Right lobe of liver (tissue), 6 donors: ENCODE measurements around the gene SMIM22. TPM values are rescaled to one million over a fixed set of nuclear protein-coding genes. Genes with fewer than 3 reads are reported as not detected.

ENCODE experiments used
- ATAC-seq, 4 donors: fragments of 200-7000 bp; cut with Tn5 transposase; one replicate each; pipeline ENCODE4 v1.9.1; 2020; ENCODE audit warnings: mild to moderate bottlenecking in 4 of 4, moderate library complexity in 4 of 4
- DNase-seq, 3 donors: peaks; one replicate each; pipeline ENCODE4 v3.0.0-alpha.2; 2020
- H3K27ac ChIP-seq, 3 donors: fragments of 200-600 bp; one replicate each; pipeline ENCODE4 v1.8.0; 2022
- H3K27me3 ChIP-seq, 2 donors: fragments of 200-600 bp; one replicate each; pipeline ENCODE4 v1.8.0; 2022
- H3K36me3 ChIP-seq, 4 donors: fragments of 200-600 bp; sonication (generic) in 1 of 4; one replicate each; pipeline versions ENCODE4 v1.5.1 to v1.8.0; 2017 to 2022; ENCODE audit warnings: control low read depth in 1 of 4
- H3K4me1 ChIP-seq, 4 donors: fragments of 200-600 bp; sonication (generic) in 1 of 4; one replicate each; pipeline versions ENCODE4 v1.5.1 to v1.8.0; 2017 to 2022; ENCODE audit warnings: control low read depth in 1 of 4
- H3K4me3 ChIP-seq, 3 donors: fragments of 200-600 bp; one replicate each; pipeline ENCODE4 v1.8.0; 2022
- H3K9me3 ChIP-seq, 4 donors: fragments of 200-600 bp; sonication (generic) in 1 of 4; one replicate each; pipeline versions ENCODE4 v1.5.1 to v1.8.0; 2017 to 2022; ENCODE audit warnings: control low read depth in 1 of 4
- POLR2A ChIP-seq: fragments of 450-650 bp; IDR thresholded peaks from one replicate; pipeline ENCODE4 v1.6.1; 2017; ENCODE audit warnings: antibody characterized with exemption, mild to moderate bottlenecking
- WGBS: methylation state at CpG from one replicate; pipeline ENCODE4 v1.1.6; 2018; ENCODE audit warnings: low coverage, low lambda C conversion rate; ENCODE audit not compliant: insufficient coverage; ENCODE audit errors: missing lambda C conversion rate; 5-methylcytosine and 5-hydroxymethylcytosine counted together
- intact Hi-C, 2 donors: fragments of 100-400 bp; cut with DNase I; formaldehyde crosslinking; loops; one replicate each; pipeline versions ENCODE4 v1.11.2 to v1.14.1; 2022
- total RNA-seq, 6 experiments: library from RNA; depleted of rRNA in 2 of 6; stranded (reverse); fragments of >200 nt in 2 of 6; fragmentation: NEBNext Ultra II Directional in 3 of 6; extraction: Animal tissue kit (Norgen Biotek cat#: 25700) in 3 of 6; gene quantifications; one replicate each; pipeline versions ENCODE4 v1.1.0 to v1.2.4, GENCODE V29; 2016 to 2023
- TF ChIP-seq, protein P1 (sequence below), 4 donors: fragments of 200-600 bp in 3 of 4; fragments of 450-650 bp in 1 of 4; IDR thresholded peaks; one replicate each; pipeline versions ENCODE4 v1.5.1 to v1.8.0; 2016 to 2022; ENCODE audit warnings: antibody characterized with exemption in 4 of 4, mild to moderate bottlenecking in 2 of 4
- donor health status: DM: no; HTN: yes; CAD: no.
- donor health status: DM: no; HTN: no; CAD: no.
- donor health status: DM: no; HTN: no; CAD: no.
- donor health status: DM: no; HTN: yes; CAD: no.
- donor health status: DM: no; HTN: yes; CAD: no.

SMIM22 gene
- total RNA-seq, 6 experiments from 2014 or later, result 0.44 to 0.95 TPM; not detected in 4

DNA sequence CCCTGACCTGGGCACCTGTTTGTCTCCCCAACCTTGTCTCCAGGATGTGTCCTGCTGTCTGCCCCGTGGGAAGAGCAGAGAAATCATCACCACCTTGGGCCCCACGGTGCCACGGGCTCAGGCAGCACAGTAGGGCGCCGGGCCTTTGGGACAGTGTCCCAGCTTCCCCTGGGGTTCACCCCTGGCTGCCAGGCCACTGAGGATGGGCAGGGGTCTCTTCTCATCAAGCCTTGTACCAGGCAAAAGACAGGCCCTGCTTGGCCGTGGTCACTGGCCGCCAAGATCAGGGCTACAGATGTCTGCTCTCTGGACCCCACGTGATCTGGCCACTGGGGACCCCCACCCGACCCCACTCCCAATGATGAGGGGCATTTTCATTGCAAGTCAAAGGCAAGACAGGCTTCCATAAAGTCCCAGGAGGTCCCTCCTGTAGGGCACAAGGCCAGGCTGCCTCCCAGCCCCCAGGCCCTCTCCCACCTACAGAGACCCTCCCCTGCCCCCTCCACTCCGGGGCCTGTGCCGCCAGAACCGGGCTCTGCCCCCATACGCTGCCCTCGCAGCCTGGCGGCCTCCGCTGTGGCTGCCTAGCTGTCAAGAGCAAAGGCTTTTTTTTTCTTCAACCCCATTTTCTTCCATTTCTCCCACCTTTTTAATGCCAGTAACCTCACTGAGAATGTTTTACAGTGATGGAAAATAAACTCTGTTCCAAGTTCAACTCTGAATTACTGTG, 46.3 kb upstream of the SMIM22 start:
- H3K36me3 ChIP-seq, result peaks cover 0 to 28% (median 11%) of the 10 kb centered on the region in 4 donors
- TF ChIP-seq, protein P1, sequence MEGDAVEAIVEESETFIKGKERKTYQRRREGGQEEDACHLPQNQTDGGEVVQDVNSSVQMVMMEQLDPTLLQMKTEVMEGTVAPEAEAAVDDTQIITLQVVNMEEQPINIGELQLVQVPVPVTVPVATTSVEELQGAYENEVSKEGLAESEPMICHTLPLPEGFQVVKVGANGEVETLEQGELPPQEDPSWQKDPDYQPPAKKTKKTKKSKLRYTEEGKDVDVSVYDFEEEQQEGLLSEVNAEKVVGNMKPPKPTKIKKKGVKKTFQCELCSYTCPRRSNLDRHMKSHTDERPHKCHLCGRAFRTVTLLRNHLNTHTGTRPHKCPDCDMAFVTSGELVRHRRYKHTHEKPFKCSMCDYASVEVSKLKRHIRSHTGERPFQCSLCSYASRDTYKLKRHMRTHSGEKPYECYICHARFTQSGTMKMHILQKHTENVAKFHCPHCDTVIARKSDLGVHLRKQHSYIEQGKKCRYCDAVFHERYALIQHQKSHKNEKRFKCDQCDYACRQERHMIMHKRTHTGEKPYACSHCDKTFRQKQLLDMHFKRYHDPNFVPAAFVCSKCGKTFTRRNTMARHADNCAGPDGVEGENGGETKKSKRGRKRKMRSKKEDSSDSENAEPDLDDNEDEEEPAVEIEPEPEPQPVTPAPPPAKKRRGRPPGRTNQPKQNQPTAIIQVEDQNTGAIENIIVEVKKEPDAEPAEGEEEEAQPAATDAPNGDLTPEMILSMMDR (IDR thresholded peaks at IDR 0.05), result no peak
- no peak for TF ChIP-seq POLR2A
- H3K4me3 ChIP-seq, result no peak overlapping the region
- WGBS, result no CpG with 5 or more reads among the region's 16 CpGs
- DNase-seq, result no peak
- H3K4me1 ChIP-seq, result no peaks in the 10 kb centered on the region
- H3K27me3 ChIP-seq, result no peaks in the 10 kb centered on the region
- intact Hi-C loops, result no loop called here
- no peak for ATAC-seq
- H3K9me3 ChIP-seq, result no peaks in the 10 kb centered on the region
- H3K27ac ChIP-seq, result no peak overlapping the region

DNA sequence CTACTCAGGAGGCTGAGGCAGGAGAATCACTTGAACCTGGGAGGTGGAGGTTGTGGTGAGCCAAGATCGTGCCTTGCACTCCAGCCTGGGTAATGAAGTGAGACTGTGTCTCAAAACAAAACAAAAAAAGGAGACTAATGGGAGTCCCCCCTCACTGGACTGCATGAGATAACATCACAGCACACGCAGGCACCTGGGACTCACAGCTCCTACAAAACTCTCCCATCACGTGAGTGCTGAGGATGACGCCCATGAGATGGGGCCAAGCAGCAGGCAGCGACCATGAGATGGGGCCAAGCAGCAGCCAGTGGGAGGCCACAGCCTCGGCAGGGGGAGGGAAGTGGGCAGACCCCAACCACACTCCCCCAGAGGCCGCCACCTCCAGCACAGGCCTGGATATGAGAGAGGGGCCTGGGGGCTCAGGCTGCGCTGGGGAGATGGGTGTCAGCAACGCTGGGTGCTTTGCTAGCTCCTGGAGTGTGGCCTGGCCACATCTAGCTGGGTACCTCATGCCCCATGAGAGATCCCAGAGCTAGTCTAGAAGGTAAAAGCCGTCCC, 45.4 kb upstream of the SMIM22 start:
- DNase-seq (no peak), ATAC-seq (no peak)
- Histone ChIP-seq H3K4me1 (no peaks in the 10 kb centered on the region), H3K27ac (no peak overlapping the region), H3K4me3 (no peak overlapping the region), H3K27me3 (no peaks in the 10 kb centered on the region), H3K36me3 (peaks cover 0 to 28% (median 12%) of the 10 kb centered on the region in 4 donors), H3K9me3 (no peaks in the 10 kb centered on the region)
- 75% methylated on average over 2 of the region's 10 CpGs for WGBS
- TF ChIP-seq, protein P1 (IDR thresholded peaks at IDR 0.05), result no peak
- TF ChIP-seq POLR2A, result no peak
- intact Hi-C loops, result no loop called here

DNA sequence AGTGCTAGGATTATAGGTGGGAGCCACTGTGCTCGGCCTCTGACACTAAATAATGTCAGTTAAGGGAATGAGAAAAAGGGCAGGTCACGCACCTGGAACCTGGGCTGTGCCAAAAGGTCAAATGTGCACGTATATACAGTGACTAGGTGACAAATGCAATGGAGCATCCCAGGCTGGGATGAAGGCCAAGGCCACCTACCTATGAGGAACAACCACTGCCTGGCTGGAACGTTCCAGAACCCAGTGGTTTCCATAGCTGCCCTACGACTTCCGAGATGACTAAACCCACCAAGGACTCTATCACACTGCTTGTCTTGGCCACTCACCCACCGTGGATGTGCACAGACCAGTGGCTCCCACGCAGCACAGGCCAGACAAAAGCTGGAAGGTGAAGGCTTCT, 44.3 kb upstream of the SMIM22 start:
- 69% methylated on average over 3 of the region's 8 CpGs for WGBS
- ATAC-seq (no peak), DNase-seq (no peak)
- no peak for TF ChIP-seq POLR2A
- TF ChIP-seq, protein P1 (IDR thresholded peaks at IDR 0.05), result no peak
- Histone ChIP-seq H3K27ac (no peak overlapping the region), H3K4me1 (no peaks in the 10 kb centered on the region), H3K27me3 (no peaks in the 10 kb centered on the region), H3K4me3 (no peak overlapping the region), H3K36me3 (peaks cover 0 to 28% (median 13%) of the 10 kb centered on the region in 4 donors), H3K9me3 (no peaks in the 10 kb centered on the region)
- intact Hi-C loops, result no loop called here

DNA sequence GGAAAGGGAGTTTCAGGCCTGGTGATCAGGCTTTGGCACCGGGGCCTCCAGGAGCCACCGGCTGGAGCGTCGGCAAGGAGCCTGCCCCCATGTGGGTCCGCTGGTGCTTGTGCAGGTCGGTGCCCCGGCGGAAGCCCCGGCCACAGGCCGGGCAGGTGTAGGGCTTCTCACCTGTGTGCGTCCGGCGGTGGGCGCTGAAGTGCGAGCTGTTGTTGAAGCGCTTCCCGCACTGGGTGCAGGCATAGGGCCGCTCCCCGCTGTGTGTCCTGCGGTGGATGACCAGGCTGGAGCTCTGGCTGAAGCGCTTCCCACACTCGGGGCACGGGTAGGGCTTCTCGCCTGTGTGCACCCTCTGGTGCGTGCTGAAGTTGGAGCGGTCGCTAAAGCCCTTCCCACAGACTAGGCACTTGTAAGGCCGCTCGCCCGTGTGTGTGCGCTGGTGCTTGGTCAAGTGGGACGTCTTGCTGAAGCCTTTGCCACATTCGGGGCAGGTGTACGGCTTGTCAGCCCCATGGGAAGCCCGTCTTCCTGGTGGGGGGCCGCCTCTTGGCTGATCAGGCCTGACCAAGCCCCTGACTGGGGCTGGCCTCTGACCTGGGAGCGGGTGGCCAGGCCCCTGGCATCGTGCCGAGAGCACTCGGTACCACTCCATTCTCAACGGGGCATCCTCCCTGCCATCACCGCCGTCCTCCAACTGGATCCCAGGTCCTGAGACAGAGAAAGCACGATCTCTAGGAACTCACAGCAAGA, 42.6 kb upstream of the SMIM22 start:
- Histone ChIP-seq H3K27ac (no peak overlapping the region), H3K4me3 (no peak overlapping the region), H3K27me3 (no peaks in the 10 kb centered on the region), H3K36me3 (peaks cover 0 to 28% (median 13%) of the 10 kb centered on the region in 4 donors), H3K9me3 (no peaks in the 10 kb centered on the region), H3K4me1 (no peaks in the 10 kb centered on the region)
- peak in 1 of 4 donors; percentile 25 for ATAC-seq
- intact Hi-C loops, result no loop called here
- no peak for TF ChIP-seq POLR2A
- TF ChIP-seq, protein P1 (IDR thresholded peaks at IDR 0.05), result no peak
- DNase-seq, result no peak
- WGBS, result 98% methylated on average over 5 of the region's 44 CpGs
